WTC11 (cell line): Measurements from ENCODE around the gene PLD1.

Source experiments
- JAZF1 ChIP-seq: fragments of 250-450 bp; sonication (Bioruptor Pico); IDR thresholded peaks from 2 replicates; pipeline ENCODE4 v1.9.0; 2021; ENCODE audit warnings: moderate library complexity, mild to moderate bottlenecking, inconsistent platforms
- PRDM15 ChIP-seq: sonication (generic); formaldehyde crosslinking; IDR thresholded peaks from 2 replicates; pipeline ENCODE4 v1.8.0; 2022; ENCODE audit warnings: missing genetic modification reagents
- TCF7 ChIP-seq: sonication (generic); formaldehyde crosslinking; IDR thresholded peaks from 2 replicates; pipeline ENCODE4 v1.8.0; 2022; ENCODE audit warnings: mild to moderate bottlenecking, low read depth, missing genetic modification reagents, moderate library complexity
- TF ChIP-seq, protein P1 (sequence below): sonication (generic); formaldehyde crosslinking; IDR thresholded peaks from 2 replicates; pipeline ENCODE4 v1.8.0; 2022; ENCODE audit warnings: mild to moderate bottlenecking, missing genetic modification reagents
- TF ChIP-seq, protein P2 (sequence below): sonication (generic); formaldehyde crosslinking; IDR thresholded peaks from 2 replicates; pipeline ENCODE4 v1.8.1; 2022; ENCODE audit warnings: low read depth, mild to moderate bottlenecking, moderate library complexity, missing genetic modification reagents, borderline replicate concordance
- TF ChIP-seq, protein P3 (sequence below): sonication (generic); formaldehyde crosslinking; IDR thresholded peaks from 2 replicates; pipeline ENCODE4 v1.8.1; 2023; ENCODE audit warnings: mild to moderate bottlenecking, missing genetic modification reagents
- TF ChIP-seq, protein P4 (sequence below): sonication (generic); formaldehyde crosslinking; IDR thresholded peaks from 2 replicates; pipeline ENCODE4 v1.8.0; 2022; ENCODE audit warnings: mild to moderate bottlenecking, missing genetic modification reagents
- TF ChIP-seq, protein P5 (sequence below): fragments of 200-600 bp; IDR thresholded peaks from 2 replicates; pipeline ENCODE4 v1.8.0; 2022; ENCODE audit warnings: antibody characterized with exemption

GRCh38 chr3:171684221-171684620 is 126.1 kb downstream of the PLD1 start:
- no peak for TF ChIP-seq TCF7
- TF ChIP-seq, protein P1, sequence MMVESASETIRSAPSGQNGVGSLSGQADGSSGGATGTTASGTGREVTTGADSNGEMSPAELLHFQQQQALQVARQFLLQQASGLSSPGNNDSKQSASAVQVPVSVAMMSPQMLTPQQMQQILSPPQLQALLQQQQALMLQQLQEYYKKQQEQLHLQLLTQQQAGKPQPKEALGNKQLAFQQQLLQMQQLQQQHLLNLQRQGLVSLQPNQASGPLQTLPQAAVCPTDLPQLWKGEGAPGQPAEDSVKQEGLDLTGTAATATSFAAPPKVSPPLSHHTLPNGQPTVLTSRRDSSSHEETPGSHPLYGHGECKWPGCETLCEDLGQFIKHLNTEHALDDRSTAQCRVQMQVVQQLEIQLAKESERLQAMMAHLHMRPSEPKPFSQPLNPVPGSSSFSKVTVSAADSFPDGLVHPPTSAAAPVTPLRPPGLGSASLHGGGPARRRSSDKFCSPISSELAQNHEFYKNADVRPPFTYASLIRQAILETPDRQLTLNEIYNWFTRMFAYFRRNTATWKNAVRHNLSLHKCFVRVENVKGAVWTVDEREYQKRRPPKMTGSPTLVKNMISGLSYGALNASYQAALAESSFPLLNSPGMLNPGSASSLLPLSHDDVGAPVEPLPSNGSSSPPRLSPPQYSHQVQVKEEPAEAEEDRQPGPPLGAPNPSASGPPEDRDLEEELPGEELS (CRISPR knock-in tag): no peak
- TF ChIP-seq, protein P2, sequence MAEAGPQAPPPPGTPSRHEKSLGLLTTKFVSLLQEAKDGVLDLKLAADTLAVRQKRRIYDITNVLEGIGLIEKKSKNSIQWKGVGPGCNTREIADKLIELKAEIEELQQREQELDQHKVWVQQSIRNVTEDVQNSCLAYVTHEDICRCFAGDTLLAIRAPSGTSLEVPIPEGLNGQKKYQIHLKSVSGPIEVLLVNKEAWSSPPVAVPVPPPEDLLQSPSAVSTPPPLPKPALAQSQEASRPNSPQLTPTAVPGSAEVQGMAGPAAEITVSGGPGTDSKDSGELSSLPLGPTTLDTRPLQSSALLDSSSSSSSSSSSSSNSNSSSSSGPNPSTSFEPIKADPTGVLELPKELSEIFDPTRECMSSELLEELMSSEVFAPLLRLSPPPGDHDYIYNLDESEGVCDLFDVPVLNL (CRISPR knock-in tag): no peak
- TF ChIP-seq, protein P3, sequence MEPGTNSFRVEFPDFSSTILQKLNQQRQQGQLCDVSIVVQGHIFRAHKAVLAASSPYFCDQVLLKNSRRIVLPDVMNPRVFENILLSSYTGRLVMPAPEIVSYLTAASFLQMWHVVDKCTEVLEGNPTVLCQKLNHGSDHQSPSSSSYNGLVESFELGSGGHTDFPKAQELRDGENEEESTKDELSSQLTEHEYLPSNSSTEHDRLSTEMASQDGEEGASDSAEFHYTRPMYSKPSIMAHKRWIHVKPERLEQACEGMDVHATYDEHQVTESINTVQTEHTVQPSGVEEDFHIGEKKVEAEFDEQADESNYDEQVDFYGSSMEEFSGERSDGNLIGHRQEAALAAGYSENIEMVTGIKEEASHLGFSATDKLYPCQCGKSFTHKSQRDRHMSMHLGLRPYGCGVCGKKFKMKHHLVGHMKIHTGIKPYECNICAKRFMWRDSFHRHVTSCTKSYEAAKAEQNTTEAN (CRISPR knock-in tag): no peak
- no peak for TF ChIP-seq JAZF1 (CRISPR knock-in tag)
- TF ChIP-seq, protein P4, sequence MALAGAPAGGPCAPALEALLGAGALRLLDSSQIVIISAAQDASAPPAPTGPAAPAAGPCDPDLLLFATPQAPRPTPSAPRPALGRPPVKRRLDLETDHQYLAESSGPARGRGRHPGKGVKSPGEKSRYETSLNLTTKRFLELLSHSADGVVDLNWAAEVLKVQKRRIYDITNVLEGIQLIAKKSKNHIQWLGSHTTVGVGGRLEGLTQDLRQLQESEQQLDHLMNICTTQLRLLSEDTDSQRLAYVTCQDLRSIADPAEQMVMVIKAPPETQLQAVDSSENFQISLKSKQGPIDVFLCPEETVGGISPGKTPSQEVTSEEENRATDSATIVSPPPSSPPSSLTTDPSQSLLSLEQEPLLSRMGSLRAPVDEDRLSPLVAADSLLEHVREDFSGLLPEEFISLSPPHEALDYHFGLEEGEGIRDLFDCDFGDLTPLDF (CRISPR knock-in tag): no peak
- TF ChIP-seq, protein P5, sequence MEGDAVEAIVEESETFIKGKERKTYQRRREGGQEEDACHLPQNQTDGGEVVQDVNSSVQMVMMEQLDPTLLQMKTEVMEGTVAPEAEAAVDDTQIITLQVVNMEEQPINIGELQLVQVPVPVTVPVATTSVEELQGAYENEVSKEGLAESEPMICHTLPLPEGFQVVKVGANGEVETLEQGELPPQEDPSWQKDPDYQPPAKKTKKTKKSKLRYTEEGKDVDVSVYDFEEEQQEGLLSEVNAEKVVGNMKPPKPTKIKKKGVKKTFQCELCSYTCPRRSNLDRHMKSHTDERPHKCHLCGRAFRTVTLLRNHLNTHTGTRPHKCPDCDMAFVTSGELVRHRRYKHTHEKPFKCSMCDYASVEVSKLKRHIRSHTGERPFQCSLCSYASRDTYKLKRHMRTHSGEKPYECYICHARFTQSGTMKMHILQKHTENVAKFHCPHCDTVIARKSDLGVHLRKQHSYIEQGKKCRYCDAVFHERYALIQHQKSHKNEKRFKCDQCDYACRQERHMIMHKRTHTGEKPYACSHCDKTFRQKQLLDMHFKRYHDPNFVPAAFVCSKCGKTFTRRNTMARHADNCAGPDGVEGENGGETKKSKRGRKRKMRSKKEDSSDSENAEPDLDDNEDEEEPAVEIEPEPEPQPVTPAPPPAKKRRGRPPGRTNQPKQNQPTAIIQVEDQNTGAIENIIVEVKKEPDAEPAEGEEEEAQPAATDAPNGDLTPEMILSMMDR: no peak
- no peak for TF ChIP-seq PRDM15
